NCI-H128 (cell line): Measurements from ENCODE around the gene DNAJB1.
A peak's percentile ranks its signal among the peaks of the same experiment; 100 is the strongest.

Source experiments
- DNase-seq: peaks from one replicate; lab custom pipeline; 2025; ENCODE audit not compliant: unreplicated experiment; lab: John Stamatoyannopoulos, UW

DNAJB1 gene

DNA sequence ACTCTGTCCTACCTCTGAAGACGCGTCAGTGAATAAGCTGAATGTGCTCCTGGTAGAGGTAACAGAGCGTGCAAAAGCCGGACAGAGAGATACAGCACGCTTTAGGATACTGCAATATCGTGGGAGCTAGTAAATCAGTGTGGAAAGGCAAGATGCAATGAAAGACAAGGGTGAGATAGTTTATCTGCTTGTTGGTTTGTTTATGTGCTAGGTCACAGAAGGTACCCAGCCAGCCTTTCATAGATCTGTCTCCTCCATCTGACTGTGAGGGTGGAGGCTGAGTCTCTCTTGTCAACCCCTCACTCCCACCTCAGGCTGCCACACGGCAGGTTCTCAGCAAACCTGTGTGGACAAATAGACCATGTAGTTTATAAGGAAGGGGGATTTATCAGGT is 21.4 kb downstream of the DNAJB1 start:
- no peak for DNase-seq

DNA sequence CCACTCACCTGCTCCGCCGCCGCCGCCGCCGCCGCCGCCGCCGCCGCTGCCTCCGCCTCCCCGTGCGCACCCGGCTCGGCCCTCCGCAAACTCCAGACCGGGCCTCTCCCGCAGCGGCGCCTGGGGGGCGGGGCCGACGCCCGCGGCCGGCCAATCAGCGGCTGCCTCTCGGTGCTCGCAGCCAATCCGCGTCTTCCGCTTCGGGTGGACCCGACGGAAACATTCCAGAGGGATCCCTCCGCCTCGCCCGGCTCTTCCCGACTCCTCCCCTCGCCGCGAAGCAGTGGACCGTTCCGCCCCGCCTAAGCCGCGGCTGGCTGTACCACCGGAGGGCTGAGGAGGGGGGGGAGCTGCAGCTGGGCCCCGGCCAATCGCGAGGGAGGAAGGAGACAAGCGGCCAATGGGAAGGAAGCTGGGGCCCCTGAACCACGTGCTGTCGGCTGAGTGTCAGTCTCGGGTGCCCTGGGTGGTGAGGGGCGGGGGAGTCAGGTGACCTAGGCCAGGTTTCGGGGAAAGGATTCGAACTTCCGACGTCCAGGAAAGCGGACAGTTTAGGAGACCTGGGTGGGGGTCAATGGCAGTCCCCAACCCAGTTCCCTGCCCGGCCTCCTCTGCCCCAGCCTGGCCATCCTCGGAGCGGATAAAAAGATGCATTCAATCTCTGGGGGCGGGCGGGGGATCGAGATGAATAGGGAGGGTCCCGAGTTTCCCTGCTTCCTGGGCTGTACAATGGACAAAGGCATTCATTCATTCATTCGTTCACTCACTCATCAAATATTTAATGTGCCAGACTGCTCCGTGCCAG is 22.0 kb downstream of the DNAJB1 start, which contains the start of gene GIPC1:
Gene GIPC1, minus strand, starts transcription at position 99 of the 805 bp plus-strand sequence. CDS start 13,151 bp downstream, outside the sequence.
- DNase-seq = peak; percentile 97

DNA sequence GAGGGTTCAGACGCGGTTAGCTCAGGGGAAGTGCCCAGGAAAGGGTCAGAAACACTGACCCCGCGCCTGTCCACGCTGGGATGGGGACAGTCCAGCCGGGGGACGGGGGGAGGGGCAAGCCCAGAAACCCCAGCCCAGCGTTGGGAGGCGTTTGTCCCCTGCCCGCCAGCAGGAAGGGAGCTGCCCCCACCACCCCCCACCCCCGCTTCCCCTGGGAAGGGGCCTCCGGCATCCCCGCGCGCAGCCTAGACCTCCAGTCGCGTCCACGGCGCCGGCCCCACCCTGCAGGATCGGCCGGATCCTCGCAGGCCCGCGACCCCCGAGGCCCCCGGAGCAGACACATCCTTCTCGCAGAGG is 22.5 kb downstream of the DNAJB1 start:
- DNase-seq = no peak

DNA sequence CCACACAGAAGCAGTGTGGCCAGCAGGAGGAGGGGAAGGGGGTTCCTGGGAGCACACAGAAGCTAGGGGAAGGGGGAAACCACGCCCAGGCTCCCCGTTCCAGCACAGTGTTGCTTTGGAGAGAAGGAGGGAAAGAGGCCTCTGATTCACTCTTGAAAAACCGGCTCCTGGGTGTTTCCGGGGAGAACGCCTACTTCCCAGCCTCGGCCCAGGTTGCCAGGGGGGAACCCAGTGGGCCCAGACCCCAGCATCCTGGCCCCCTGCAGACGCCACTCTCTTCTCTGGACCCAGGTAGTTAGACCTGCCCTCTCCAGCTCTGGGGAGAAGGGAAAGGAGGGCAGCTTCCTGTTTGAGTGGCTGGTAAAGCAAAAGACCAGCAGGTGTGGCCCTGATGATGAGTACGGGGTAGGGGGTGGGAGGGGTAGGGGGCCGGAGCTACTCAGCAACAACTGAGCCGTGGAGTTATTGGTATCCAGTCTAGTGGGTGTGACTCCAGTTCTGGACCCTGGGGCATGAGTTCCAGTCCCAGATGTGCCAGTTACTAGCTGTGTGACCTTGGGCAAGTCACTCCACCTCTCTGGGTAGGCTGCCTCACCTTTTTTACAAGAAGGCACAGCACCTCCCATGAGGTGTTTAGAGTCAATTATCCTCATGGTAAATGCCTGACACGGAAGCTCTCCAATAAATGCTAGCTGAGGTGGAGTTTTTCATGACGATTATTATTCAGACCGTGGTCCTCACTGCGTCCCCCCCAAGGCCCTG is 23.1 kb downstream of the DNAJB1 start:
- no peak for DNase-seq

DNA sequence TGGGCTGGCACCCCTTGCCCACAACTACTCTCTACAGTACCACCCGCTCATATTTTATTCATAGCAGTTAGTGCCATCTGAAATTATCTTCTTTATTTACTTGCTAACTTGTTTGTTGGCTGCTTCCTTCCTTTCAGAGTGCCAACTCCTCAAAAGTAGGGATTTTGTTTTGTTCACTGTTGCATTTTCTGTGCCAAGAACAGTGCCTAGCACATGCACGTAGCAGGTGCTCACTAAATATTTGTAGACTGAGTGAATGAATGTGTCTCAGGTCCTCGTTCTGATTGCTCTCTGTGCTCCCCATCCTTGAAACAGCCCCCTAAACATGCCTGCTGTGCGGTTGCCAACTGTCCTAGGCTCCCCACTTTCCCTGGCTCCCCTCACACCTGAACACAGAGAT is 23.8 kb downstream of the DNAJB1 start:
- no peak for DNase-seq

DNA sequence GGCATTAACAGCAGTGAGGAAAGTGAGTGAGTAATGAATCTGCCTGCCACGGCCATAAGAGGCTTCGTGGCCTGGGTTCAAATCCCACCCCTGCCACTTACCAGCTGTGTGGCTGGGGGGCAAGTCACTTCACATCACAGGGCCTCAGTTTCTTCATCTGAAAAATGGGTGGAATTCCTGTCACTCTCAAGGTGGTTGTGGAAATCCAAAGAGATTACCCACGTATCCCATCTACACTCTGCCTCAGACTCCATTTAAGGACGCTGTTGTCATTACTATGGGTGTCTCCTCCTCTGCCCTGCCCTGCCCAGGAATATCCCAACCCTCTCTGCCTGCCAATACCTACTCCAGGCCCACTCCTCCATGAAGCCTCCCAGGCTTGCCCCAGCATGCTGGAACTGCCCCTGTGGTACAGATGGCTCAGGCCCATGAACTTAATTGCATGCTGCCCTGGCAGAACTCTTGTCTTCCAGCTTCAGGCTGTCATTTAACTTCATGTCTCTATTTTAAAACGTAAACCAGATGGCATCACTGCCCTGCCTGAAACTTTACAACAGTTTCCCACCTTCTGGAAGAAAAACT is 25.4 kb downstream of the DNAJB1 start:
- DNase-seq = no peak

DNA sequence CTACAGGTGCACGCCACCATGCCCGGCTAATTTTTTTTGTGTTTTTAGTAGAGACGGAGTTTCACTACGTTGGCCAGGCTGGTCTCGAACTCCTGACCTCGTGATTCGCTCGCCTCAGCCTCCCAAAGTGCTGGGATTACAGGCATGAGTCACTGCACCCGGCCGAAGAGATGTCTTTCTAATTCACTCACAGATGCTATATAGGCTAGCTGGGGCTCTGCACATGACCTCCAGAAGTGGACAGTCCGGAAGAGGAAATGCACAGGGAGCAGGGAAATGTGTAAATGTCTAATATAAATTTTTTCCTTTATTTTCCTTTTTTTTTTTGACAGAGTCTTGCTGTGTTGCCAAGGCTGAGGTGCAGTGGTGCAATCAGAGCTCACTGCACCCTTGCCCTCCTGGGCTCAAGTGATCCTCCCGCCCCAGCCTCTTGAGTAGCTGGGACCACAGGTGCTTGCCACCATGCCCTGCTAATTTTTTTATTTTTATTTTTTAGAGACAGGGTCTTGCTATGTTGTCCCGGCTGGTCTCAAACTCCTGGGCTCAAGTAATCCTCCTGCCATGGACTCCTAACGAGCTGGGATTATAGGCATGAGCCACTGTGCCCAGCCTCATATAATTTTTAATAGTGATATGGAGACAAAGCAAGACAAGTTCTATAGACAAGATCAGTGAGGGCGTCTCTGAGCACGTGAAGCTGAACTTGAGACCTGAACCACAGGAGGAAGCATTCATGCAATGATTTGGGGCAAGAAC is 30.6 kb downstream of the DNAJB1 start:
- DNase-seq = no peak

DNA sequence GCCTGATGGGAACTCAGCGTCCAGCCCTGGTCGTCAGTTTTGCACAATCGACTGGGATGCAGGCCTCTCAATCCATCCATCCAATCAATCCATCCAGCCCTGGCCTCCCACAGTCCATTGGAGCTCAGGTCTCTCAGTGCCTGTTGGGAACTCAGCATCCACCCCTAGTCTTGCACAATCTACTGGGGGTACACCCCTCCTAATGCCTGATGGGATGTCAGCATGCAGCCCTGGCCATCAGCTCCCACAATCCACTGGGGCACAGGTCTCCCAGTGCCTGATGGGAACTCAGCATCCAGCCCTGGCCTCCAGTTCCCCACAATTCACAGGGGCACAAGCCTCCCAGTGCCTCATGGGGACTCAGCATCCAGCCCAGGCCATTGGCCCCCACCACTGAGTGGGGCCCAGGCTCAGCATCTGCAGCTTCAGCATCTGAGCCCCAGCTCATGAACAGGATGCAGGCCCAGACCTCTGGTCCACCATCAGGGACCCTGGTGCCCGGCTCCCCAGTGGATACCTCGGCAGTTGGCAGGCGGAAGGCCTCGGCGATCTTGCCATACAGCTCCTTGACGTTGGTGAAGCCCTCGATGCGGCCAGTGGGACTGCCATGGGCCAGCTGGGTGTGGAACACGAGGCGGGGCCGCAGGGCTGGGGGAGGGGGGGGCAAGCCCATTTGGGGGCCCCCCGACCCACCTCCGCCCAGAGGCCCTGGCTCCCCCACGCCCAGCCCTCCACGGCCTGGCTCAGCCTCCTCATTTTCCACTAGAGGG is 35.8 kb downstream of the DNAJB1 start:
- no peak for DNase-seq

DNA sequence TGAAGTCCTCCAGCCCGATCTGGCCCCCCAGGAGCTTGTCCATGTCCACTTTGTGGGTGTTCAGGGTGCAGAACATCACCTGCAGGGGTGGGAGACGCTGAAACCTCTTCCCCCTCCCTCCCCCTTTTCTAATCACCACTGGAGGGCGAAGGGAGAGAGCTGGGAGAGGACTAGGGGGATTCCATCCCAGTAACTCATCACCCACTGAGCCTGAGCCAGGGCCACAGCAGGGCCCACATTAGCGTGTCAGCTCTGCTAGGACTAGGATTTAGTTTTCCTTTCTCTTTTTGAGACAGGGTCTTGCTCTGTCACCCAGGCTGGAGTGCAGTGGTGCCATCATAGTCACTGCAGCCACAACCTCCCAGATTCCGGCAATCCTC is 37.5 kb downstream of the DNAJB1 start:
- DNase-seq = no peak

DNA sequence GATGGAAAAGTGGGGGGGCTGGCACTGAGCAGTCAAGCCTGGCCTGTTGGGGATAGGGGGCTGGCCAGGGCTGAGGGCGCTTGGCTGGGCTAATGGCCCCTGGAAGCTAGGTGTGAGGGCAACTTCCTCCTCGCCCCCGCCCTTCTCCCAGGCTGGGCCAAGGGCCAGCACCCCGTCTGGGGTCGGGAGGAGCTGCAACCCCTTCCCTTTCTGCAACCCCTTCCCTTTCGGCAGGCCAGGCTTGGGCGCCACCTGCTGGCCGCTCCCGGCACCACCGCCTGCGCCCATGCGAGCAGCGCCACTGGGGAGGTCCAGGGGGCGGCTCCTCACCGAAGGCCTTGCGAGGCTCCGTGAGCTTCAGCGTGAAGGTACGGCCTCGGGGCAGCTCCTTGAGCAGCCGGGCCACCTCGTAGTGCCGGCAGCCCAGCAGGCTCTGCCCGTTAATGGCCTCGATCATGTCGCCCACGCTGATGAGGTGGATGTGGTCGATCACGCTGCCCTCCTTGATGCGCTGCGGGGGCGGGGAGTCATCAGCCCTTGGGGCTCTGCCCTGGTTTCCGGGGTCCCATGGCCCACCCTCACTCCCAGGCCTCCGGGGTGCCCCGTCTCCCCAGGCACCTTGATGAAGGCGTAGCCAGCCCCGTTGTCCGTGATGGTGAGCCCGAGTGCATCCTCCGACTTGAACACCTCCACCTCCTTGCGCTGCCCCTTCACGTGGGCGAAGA is 38.1 kb downstream of the DNAJB1 start:
- DNase-seq = no peak

DNA sequence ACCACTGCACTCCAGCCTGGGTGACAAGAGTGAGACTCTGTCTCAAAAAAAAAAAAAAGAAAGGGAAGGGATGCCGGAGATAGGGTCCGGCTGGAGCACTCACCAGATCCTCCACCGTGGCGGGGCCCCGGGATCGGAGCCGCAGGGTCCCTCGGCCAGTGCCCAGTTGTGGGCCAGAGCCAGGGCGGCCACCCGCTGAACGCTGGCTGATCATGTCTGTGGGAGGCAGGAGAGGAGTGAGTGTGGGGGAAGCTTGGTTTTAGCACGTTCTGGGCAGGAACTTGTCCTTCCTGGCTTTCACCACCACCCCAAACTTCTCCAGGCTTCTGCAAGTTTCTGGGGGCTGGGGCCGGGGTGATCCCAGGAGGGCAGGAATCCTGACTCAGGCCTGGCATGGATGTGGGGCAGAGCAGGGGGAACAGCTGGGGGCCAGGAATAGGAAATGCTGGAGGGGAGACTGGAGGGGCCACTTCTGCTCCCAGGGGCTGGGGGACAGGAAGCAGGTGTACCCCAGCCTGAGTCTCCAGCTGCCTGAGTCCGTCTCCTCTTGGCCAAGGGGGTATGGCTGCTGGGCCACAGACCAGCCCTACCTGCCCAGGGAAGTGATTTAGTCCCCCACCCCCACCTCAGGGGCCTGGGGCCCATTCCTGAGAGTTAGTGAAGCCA is 38.8 kb downstream of the DNAJB1 start:
- no peak for DNase-seq

DNA sequence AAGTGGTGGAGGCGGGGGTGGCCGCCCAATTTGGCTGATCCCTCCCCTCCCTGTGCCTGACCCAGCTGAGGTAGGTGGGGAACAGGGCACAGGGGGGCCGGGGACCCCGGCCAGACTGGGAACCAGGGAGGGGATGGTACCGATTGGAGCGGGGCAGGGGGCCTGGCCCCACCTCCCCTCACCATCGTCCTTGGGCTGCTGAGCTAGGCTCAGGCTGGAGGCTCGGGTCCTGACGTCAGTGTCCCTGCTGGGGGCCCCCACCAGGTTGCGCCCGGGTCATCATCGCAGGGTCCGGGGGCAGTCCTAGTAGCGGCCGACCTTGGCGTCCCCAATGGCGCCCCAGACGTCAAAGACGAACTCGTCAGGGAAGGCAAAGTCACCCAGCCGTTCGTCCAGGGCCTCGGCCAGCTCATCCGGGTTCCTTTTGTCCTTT is 40.1 kb downstream of the DNAJB1 start:
- no peak for DNase-seq

DNA sequence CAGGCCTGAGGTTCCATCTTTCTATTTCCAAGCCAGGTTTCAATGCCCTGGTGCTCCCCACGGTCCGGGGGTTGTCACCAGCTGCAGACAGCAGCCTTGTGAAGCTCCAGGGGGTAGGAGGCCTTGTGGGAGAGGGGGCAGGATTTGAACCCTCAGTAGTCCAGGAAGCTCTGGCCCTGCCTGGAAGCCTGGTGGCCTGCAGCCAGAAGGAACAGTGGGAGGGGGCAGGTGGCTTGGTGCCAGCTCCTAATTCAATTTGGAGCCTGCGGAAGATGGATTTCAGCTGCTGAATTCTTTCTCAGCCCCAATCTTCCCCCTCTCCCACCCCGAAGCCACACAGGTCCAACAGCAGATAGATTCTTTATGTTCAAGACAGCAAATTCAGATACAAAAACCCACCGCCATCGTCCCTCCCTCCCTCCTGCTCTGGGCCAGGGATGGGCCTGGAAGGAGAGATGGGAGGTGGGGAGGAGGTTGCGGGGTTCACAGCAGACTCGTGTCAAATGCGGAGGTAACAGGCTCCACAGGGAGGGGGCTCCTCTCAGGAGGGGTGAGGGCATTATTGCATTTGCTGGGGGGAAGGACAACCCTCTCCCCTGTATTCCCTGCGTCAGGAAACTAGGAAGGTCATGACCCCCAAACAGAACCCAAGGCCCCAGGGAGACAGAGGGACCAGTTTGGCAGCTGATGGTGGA is 40.6 kb downstream of the DNAJB1 start:
- no peak for DNase-seq

DNA sequence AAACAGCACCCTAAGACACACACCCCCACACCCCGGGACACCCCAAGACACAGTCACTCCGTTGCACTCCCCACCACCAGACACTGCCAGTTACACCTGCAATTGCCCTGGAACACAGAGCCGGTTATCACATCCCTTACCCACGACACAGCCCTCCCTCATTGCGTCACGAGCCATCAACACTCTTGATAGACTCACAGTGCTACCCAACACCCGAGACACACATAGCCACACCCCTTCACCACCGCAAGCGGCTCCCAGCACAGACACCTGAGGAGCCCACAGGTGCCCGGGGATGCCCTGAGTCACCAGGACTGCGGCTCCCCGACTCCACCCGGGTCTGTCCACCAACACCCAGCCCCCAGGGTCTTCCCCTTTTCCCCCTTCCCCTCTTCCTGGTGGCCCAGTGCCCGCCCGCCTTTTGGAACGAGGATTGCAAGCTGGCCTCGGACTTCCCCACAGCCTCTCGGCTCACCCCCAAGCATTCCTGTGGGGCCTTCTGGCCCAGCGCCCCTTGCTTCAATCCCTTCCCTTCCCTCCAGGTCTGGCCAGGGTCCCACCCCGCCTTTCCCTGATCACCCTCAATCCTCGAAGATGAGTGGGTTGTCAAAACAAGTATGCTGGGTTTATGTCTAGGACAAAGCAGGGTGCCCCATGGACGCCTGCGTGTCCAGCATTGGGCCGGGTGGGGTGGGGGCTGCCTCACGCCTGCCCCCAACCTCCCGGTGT is 41.4 kb downstream of the DNAJB1 start:
- DNase-seq = no peak

DNA sequence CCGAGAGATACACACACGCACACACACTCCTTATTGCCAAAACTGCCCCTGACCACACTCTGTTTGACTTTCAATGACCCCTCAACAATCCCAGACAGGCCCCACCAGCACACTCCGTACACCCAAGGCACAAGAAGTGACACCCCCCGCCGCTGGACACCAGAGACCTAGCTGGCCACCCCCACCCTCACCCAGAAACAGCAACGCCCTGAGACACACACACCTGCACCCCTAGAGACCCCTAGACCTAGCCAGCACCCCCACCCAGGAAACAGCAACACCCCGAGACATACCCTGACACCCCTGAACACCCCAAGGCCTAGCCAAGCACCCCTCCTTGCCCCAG is 41.9 kb downstream of the DNAJB1 start:
- DNase-seq = no peak

DNA sequence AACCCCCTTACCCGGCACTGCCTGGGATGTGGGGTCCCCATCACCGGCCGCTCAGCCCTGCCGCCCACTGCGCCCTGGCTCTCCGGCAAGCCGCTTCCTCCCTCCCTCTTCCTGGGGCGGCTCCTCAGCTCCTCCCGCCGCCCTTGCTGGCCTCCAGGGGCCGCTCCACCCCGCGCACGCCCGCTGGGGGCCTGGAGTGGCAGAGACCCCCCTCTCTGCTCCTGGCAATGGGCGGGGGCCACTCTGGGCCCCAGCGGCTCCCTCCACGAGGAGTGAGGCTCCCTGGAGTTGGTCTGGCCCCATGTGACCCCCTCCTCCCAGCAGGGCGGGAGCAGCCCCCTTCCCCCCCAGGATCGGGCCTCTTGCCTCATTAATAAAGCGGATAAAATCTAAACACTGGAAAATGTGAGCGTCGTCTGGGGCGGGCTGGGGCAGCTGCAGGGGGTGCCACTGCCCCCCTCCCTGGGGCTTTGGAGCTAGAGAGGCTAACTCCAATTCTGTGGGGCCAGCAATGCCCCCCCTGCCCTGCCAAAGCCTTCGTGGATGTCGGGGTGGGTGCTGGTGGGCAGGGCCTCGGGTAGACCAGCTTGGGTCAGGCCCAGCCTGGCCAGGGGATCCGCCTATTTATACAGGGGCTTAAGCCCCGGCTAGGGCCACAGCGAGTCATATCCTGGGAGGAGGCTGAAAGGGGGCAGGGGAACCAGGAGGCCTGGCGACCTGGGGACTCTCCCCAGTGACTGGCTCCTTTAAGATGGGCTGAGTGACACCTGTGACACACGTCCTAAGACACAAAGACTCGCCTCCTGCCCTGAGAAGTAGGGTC is 42.7 kb downstream of the DNAJB1 start, which contains the start of gene PTGER1:
Gene PTGER1, minus strand, starts transcription at position 104 of the 823 bp plus-strand sequence. CDS start 1,034 bp downstream, outside the sequence.
- no peak for DNase-seq

DNA sequence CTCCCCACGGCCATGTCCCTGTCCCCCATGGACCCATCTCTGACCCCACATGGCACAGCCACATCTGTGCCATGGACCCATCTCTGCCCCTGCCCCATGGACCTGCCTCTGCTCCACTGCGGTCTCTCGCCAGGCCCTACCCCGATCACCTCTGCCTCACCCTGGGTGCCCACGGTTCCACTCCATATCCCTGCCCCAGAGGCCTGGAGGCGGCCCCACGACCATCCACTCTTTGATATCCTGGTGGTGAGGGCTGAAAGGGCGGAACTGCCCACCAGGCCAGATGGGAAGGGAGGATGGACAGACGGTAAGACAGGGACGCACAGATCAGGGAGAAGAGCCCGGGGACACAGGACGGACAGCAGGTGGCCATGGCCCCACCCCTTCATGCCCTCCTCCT is 43.4 kb downstream of the DNAJB1 start:
- no peak for DNase-seq
